GM10266 (cell line): ENCODE measurements around the gene RASAL1.

ENCODE experiments used
- DNase-seq: peaks from one replicate; pipeline ENCODE4 v3.0.0; 2012; ENCODE audit errors: extremely low spot score
- CTCF ChIP-seq: IDR thresholded peaks from 2 replicates; pipeline ENCODE4 v1.5.1; 2012; ENCODE audit warnings: mild to moderate bottlenecking, low read depth; ENCODE audit not compliant: control insufficient read depth, insufficient read depth; ENCODE audit errors: missing control alignments

Gene RASAL1

DNA sequence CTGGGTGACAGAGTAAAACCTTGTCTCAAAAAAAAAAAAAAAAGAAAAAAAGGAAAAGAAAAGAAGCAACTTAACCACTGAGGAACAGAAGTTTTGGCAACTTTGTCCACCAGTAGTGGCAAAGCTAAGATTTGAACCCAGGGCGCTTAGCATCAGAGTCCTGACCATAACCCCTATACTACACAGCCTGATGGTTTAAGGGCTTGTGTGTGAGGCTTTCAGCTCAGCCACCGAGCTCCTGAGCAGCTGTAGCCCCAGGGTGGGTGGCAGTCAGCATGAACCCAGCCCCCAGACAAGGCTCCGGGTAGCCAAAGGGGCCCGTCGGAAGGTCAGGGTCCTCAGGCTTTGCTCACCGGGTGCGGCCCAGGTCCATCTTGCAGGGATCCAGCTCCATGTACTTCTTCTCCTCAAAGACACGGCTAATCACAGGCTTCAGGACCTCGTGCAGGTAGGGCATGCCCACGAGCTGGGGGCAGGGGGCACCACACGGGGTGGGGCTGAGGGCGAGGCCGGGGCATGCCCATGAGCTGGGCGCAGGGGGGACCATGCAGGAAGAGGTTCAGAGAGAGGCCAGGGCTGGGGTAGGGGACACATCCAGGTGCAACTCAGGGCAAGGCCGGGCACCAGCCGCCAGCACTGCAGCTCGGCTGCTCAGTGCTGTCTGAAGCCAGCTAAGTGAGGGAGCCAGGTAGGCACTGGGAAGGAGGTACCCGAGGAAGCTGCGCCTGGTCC is 20.9 kb downstream of the RASAL1 start:
- no peak for TF ChIP-seq CTCF
- no peak for DNase-seq

- TF ChIP-seq CTCF: no peak
Measured at GRCh38 chr12:113113397-113113796, 22.2 kb downstream of the RASAL1 start.

DNA sequence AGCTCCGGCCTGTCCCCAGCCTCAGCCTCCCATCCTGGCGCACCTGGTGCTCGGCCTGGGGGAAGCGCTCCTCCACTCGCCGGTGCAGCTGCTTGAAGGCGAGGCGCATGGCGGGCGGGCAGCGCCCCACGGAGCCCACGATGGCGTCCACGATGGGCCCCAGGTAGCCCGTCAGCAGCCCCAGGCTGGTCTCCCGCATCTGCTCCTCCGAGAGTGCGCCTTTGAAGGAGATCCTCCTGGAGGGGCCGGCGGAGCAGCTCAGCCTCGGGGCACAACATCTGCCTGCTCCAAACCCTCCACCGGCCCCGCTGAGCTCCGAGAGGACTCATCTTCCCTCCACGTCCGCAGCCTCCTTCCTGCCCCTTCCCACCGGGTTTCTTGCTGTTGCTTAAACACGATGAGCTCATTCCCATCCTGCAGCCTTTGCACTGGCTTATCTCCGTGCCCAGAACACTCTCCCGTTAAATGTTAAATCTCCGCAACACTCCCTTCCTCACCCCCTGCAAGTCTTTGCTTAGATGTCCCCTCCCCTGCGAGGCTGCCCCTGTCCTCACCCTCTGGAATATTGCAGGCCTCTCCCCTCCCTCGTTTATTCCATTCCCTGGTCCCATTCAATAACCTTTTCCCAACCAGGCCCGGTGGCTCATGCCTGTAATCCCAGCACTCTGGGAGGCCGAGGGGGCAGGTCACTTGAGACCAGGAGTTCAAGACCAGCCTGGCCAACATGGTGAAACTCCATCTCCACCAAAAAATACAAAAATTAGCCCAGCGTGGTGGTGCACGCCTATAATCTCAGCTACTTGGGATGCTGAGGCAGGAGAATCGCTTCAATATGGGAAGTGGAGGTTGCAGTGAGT is 23.3 kb downstream of the RASAL1 start:
- TF ChIP-seq CTCF: no peak
- no peak for DNase-seq

More at GRCh38 chr12:113113397-113113796, 22.2 kb downstream of the RASAL1 start:
- no peak for DNase-seq

DNA sequence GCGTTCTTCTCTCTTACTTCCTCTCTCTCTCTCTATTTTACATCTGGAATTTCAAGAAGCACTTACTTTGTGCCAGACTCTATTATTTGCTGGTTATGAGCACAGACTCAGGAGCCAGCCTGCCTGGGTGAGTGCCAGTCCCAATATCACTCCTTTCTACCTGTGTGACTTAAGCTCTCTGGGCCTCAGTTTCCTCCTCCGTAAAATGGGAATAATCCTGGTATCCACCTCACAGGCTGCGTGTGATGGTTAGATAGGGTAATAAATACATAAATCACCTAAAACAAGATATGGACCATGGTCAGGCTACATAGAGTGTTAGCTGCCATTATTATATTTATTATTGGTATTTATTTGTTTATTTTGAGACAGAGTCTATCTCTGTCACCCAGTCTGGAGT is 24.3 kb downstream of the RASAL1 start:
- TF ChIP-seq CTCF: no peak
- no peak for DNase-seq

- no peak for TF ChIP-seq CTCF
- no peak for DNase-seq
Measured at GRCh38 chr12:113109872-113110599, 25.5 kb downstream of the RASAL1 start.

- no peak for DNase-seq
- no peak for TF ChIP-seq CTCF
Measured at GRCh38 chr12:113109360-113109759, 26.2 kb downstream of the RASAL1 start.

GRCh38 chr12:113108308-113108707 is 27.3 kb downstream of the RASAL1 start:
- no peak for DNase-seq
- TF ChIP-seq CTCF: no peak
